ENCODE measurements around the gene SYT8.
A peak's percentile ranks its signal among the peaks of the same experiment; 100 is the strongest.
"Not testable (repeated sequence)": the region's sequence is repeated elsewhere in the genome, so short reads cannot be mapped to it uniquely, and the experiment has no call there.

Gene SYT8

DNA sequence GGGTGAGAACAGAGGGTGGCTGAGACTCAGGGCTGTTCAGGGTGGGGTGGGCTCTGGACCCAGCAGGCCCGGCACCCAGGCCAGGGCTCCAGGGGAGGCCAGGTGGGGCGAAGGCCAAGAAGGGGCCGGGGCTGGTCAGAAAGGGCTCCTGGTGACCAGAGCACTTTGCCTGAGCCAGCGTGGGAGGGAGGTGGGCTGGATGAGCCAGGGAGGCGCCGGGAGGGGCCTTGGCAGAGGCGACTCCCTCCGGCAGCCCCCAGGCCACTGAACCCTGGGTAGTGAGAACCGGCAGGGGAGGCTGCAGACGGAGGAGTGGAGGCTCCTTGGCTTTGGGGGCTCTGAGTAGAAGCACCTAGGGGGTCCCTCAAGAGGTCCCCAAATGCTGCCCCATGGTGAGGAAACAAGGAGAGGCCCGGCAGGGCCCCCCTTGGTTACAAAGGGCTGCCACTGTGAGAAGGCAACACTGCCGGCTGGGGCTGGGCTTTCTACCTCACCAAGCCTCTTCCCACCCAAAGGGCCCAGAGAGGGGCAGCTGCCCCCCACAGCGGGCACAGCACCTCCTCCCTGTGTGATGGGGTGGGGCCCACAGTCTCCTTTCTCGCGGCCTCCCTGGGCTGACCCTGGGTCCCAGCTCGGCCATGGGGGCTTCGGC lies 39.8 kb downstream of the SYT8 start:
- DNase-seq: peak; percentile 8

DNA sequence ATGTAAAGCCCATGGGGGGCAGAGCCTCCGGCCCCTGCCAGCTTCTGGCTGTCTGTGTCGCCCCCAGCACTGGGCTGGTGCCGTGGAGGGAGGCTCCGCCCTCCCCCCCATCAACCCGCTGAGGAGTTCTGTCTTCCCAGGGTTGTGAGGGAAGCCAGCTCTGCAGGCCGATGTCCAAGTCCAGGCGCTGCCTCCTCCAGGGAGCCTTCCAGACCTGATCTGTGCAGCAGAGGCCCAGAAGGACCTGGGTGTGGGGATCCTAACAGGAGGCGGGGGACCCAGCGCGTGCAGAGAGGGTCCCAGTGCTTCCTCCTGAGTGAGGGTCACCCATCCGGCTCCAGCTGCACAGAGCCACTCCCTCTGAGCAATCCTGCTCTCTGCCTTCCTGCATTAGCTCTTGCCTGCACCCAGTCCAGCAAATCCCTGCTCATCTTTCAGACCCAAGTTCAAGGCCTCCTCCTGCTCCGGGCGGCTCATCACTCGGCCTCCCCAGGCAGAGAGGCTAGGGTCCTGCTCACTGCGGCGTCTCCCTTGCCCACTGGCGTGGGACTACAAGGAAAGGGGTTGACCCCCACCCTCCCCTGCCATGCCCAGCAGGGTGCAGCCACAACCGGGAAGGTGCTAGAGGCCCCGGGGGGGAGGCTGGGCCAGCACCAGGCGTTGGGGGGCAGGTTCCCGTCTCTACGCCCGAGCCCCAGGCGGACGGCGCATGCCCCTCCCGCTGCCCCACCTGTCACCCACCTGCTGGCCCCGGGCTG lies 40.5 kb downstream of the SYT8 start:
- peak; percentile 9 for DNase-seq

DNA sequence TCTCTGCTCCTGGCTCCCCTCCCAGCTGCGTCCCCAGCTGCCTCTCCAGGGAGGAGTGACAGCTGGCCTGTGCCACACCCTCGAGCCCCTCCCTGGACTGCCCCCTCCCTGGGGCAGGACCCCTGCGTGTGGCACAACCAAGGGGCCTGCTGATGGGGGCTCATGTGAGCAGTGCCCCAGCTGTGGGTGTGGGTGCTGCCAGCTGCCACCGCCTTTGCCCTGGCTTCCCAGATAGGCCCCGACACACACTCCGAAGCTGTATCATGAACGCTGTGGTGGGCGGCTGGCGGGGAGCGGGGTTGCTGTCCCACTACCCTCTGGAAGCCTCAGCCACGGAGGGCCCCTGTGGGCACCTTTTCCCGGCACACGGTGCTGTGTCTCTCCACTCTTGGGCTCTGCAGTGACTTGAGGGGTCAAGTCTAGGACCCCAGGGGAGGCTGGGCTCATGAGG lies 41.1 kb downstream of the SYT8 start:
- DNase-seq: peak; percentile 7

DNA sequence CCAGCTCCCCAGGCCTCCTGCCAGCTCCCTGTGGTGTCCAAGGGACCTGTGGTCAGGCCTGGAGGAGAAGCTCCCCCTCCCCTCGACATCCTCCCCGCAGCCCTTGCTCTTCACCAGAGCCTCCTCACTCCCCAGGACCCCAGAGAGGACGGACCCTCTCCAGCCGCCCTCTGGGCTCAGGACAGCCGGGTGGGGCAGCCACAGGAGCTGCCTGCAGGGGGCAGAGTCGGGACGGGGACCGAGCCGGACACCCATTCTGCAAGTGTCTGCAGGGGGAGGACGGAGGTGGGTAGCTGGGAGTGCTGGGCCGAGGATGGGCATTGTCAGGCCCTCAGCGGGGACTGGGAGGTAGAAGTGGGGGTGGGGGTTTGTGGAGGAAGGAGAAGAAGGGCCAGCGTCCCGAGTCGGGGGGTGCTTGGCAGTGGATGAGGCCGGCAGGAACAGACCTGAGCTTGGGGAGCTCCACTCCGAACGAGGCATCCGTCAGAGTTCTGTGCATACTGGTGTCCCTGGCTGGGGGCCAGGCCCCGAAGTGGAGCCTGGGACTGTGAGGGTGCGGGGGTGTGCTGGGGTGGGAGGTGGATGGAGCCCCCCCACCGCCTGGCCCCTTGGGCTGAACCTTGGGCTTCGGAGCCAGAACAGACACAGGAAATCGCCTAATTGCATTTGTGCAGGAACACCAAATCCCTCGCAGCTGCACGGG lies 41.7 kb downstream of the SYT8 start:
- peak; percentile 14 for DNase-seq

DNA sequence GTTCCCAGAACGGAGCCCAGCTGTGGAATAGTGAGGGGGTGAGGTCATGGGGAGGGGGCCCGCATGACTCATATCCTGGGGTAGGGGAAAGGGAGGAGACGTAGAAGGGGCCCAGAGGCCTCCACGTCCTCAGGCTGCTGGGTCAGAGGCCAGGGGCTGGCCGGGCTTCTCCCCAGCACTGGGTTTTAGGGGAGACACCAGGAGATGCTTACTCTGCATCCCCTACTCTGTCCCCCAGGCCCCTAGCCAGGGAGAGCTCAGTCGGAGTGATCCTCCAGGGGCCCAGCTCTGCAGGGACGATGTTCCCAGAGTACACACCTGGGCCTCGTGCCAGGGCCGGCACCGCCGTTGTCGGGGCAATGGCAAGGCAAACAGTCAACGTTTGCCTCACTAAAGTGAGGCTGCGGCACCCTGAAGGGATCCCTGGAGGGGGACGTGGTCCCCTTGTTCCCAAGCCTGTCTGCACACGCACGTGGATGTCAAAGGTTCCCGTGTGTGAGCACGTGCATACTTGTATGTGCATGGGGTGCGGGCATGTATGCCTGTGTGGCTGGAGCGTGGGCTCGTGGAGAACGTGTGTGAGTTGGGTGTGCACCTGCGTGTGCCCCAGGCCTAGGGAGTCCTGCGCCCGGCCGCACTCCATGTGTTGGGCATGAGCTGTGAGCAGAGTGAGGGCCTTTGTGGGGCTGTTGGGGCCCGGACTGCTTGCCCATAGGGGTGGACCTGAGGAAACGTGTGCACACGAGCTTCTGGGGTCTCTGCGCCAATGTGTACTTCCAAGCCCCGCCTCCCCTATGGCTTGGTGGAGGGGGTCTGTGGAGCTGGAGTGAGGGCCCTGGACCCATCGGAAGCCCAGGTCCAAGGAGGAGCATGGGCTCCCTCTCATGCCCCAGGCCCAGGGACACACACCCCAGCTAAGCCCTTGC lies 42.7 kb downstream of the SYT8 start:
- no peak for DNase-seq

DNA sequence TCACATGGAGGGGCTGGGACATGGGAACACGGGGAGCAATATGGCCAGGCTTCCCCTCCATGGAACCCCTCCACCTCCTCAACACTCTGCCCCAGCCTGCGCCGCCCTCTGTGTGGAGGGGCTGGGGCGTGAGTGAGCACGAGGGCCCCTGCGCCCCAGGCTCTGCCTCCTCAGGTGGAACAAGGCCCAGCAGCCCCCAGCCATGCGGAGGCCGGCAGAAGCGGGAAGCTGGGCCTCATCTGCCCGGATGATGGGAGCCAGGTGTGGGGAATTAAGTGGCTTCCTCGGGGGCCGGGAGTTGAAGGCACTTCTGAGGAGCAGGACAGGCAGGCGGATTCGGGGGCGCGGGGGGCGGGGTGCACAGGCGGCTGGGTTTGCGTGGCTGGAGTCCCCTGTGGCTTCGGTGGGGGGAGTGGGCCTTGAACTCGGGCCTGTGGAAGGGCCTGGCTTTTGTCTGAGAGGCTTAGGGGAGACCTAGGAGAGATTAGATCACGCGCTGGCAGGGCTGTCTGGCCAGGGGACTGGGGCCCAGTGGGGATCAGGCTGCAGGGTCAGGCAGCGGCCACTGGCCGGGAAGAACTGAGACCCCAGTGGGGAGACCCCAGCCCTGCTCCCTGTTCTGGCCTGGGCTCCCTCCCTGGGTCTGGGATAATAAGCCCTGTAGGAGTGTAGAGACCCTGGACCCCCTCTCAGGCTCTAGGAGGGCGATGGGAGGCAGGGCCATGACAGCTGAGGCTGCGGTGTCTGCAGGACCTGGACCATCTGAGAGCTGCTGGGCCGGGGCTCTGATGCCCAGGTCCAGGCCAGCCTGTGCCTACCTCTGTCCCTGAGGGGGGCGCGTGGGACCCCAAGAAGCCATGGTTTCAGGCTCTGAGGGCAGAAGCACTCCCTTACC lies 43.6 kb downstream of the SYT8 start:
- peak; percentile 12 for DNase-seq

DNA sequence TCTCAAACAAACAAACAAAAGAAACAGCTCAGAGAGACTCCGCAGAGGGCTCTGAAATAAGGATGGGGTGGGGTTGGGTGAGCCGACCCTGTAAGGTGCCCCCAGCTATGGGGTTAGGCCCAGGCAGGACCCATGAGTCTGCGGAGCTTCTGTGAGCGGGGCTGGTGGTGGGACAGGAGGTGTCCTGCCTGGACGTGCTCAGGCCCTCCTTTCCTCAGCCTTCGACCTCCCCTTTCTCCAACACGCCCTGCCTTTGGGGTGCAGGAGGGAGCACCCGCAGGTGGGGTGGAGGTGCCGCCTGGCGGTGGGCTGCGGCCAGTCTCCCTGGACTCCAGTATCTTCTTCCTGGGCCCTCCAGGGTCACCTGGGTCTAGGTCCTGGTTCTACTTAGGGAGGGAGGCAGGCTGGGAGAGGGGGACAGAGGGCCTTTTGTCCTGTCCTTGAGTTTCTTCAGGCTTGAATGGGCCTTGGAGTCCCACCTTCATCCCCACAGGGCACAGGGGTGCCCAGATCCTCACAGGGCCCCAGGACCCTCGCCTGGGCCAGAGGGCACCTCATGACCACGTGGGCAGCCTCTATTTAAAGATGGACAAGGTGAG lies 44.7 kb downstream of the SYT8 start:
- DNase-seq: no peak

DNA sequence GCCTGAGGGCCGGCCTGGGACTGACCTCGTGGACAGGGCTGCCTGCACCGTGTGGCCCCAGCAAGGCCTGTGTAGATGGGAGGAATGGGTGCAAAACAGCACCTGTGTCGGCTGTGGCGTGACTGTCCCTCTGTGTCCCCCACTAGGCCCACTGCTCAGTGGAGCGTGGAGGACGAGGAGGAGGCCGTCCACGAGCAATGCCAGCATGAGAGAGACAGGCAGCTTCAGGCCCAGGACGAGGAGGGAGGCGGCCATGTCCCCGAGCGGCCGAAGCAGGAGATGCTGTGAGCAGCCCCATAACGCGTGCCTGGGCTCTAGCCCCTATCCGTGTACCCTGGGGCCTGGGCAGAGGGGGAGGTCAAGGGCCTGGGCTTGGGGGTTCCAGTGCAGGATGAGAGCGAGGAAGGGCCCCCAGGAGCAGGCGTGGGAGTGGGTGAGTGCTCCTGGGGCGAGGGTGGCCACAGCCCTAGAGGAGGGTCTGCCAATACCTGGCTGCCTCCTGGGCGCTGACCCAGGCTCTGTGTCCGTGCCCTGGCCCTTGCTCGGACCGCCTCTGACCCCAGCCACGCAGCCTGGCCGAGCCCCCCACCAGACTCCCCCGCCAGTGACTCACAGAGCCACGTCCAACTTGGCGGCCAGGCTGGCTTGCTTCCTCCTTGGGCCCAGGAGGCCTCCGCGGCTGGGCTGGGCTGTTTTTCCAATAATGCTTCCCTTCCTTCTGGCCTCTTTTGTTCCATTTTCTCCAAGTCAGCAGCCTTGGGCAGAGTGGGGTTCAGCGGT lies 45.3 kb downstream of the SYT8 start:
- no peak for DNase-seq

DNA sequence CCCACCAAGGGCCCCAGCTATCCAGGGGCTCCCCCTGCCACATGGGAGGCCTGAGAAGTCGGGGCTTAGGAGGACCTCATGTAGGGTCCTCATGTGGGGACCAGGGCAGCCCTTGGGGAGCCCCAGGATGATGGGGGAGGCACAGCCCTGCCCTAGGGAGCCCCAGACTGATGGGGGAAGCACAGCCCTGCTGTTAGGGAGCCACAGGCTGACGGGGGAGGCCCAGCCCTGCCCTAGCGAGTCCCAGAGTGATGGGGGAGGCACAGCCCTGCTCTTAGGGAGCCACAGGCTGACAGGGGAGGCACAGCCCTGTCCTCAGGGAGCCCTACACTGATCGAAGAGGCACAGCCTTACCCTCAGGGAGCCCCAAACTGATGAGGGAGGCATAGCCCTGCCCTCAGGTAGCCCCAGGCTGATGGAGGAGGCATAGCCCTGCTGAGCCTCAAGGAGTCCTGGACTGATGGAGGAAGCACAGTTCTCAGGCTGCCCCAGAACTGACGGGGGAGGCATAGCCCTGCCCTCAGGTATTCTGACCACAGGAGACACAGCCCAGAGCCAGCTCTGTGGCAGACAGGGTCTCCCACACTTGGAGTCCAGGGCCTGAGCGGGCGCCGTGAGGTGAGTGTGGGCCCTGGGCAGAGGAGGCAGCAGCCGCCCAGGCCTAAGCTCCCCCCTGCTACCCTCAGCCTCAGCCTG lies 46.1 kb downstream of the SYT8 start:
- DNase-seq: no peak

DNA sequence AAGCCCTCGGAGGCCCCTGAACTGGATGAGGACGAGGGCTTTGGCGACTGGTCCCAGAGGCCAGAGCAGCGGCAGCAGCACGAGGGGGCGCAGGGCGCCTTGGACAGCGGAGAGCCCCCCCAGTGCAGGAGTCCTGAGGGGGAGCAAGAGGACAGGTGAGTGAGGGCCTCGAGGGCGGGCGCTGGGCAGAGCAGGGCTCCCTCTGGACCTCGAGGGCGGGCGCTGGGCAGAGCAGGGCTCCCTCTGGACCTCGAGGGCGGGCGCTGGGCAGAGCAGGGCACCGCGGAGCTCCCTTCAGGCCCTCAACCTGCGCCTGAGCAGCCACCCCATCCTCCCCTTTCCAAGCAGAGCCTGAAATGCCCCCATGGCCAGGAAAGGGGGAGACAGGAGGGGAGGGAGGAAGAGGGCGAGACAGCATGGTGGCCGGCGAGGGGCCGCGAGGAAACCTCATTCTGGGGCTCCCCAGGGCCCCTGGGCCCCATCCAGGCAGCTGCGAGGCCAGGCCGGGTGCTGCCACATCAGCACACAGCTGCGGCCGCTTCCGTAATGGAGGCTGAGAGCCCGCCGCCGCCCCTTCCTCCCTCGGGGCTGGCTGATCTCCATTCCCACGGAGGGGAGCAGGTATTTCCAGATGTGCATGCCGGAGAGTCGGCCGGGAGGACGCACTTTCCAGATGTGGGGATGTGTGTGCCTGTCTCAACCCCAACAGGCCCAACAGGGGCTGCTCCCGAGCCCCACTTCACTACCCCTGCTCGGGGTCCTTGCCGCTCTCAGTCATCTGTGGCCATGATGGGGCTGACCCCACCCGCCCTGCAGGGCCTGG lies 46.9 kb downstream of the SYT8 start:
- DNase-seq: no peak

DNA sequence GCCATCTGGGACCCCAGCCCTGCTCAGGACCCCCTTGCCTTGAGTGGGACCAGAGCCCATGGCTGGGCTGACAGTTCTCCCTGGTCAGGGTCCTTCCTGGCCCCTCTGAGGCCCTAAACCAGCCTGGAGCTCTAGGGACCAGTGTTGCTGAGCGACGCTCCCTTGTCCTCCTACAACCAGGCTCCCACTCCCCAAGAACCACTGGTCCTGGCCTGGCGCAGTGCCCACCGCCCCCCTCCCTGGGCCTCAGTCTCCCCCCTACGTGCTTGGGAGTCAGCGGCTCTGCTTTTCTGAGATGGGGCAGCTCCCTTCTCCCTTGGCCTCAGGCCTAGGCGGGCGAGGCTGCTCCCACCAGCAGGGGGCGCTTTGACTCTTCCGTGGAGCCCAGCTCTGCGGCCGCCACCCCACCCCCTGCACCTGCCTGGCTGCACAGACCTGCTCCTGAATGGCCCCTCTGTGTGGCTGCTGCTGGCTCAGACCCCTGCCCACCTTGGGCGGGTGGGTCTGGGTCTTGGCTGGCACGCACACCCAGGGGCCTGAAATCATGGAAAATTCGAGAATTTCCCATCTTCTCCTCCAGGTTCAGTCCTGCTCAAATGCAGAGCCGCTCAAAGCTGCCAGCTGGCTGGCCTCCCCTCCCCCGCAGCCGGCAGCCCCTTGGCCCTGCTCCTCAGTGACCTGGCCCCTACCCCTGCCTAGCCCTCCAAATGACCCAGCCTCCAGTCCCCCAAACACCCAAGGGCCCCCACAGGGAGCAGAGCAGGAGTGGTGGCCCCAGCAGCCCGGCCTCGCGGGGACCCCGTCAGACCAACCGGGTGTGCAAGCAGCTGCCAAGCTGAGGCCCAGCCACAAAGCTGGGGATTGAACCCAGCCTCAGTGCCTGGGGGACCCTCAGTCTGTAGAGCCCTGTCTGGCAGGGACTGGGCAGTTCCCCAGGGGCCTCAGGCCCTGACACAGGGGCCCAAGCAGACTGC lies 47.8 kb downstream of the SYT8 start:
- DNase-seq: peak; percentile 84

DNA sequence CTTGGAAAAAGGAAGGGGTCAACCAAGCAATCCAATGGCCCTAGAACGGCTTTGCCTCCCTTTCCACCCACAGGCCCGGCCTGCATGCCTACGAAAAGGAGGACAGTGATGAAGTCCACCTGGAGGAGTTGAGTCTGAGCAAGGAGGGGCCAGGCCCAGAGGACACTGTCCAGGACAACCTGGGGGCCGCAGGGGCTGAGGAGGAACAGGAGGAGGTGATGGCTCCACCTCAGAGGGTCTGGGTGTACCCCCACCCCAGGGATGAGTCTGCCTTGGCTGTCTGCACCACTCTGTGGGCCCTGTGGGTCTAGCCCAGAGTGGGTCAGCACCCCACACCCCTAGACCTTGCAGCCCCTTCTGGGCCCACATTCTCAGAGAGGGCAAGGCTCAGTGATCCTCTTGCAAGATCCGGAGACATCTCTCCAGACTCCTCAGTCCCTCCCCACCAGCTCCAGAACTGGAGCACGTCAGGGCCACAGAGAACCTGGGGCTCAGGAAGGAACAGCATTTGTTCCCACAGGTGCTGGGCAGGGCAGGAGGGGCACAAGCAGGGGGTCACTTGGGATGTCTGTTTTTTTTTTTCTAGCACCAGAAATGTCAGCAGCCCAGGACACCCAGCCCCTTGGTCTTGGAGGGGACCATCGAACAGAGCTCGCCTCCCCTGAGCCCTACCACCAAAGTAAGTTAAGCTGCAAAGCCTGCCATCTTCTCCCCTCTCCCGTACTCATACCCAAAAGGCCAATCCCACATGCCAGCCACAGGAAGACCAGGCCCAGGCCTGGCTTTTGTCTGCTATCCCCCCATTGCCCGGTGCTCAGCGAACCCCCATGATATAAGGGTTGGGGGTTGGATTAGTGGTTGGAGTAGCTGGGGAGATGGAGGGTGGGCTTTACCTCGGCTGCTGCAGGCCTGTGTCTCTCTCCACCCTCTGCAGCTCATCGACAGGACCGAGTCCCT lies 48.8 kb downstream of the SYT8 start:
- DNase-seq: no peak

DNA sequence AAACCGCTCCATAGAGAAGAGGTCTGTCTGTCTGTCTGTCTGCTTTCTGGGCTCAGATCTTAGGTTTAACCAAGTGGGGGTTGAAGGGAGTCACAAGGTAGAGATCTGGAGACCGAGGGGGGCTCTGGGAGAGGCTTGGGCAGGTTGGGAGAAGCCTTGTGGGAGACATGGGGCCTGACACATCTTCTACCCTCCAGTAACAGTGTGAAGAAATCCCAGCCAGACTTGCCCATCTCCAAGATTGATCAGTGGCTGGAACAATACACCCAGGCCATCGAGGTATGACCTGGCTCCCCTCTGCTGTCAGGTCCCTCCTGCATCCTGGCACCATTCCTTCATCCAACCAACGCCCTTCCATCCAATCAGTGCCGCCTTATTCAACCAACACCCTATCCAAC lies 49.5 kb downstream of the SYT8 start:
- no peak for DNase-seq

DNA sequence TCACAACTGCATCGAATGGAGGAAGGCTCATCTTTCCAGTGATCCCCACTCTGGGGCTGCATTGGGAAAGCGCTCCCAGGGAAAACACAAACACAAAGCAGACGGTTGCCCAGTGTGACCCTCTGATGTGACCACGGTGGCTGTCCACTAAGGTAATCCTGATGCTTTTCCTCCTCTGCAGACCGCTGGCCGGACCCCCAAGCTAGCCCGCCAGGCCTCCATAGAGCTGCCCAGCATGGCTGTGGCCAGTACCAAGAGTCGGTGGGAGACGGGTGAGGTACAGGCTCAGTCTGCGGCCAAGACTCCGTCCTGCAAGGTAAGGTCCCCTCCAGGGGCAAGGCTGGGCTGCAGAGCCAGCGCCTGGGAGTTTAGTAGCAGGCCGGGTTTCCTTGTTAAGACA lies 51.8 kb downstream of the SYT8 start:
- DNase-seq: not testable (repeated sequence)

Measured in activated naive CD4-positive, alpha-beta T cell treated with anti-CD3 and anti-CD28 coated beads, Interleukin-2, amount 50 U/mL, for 16 hours (primary cell).